Smooth muscle cell (in vitro differentiated cells): ENCODE data around the gene NFAM1. TPM values are rescaled to one million over a fixed set of nuclear protein-coding genes. Genes with fewer than 3 reads are reported as not detected.

ENCODE experiments used
- DNase-seq: peaks from one replicate; lab custom pipeline; 2025; ENCODE audit not compliant: unreplicated experiment; lab: John Stamatoyannopoulos, UW
- H2AFZ ChIP-seq: fragments of 200-600 bp; sonication (generic); 2 replicates; pipeline ENCODE4 v1.6.0; 2016; ENCODE audit warnings: antibody characterized with exemption, low read depth, mild to moderate bottlenecking
- H3F3A ChIP-seq: fragments of 200-600 bp; sonication (generic); 2 replicates; pipeline ENCODE4 v1.6.0; 2017; ENCODE audit warnings: antibody characterized with exemption, low read depth
- H3K27ac ChIP-seq: fragments of 200-600 bp; sonication (generic); 2 replicates; pipeline ENCODE4 v1.5.1; 2016; ENCODE audit warnings: low read depth, mild to moderate bottlenecking
- H3K27me3 ChIP-seq: fragments of 200-600 bp; sonication (generic); 2 replicates; pipeline ENCODE4 v1.6.1; 2016; ENCODE audit warnings: low read depth, mild to moderate bottlenecking
- H3K36me3 ChIP-seq: fragments of 200-600 bp; sonication (generic); 2 replicates; pipeline ENCODE4 v1.5.1; 2016; ENCODE audit warnings: low read depth
- H3K4me1 ChIP-seq: fragments of 200-600 bp; sonication (generic); 2 replicates; pipeline ENCODE4 v1.5.1; 2016; ENCODE audit warnings: low read depth
- H3K4me2 ChIP-seq: fragments of 200-600 bp; sonication (generic); 2 replicates; pipeline ENCODE4 v1.6.0; 2016; ENCODE audit warnings: mild to moderate bottlenecking
- H3K4me3 ChIP-seq: fragments of 200-600 bp; sonication (generic); 2 replicates; pipeline ENCODE4 v1.5.1; 2016; ENCODE audit warnings: mild to moderate bottlenecking
- H3K79me2 ChIP-seq: fragments of 200-600 bp; sonication (generic); 2 replicates; pipeline ENCODE4 v1.6.0; 2016; ENCODE audit warnings: low read depth, mild to moderate bottlenecking
- H3K9ac ChIP-seq: fragments of 200-600 bp; sonication (generic); 2 replicates; pipeline ENCODE4 v1.6.0; 2016; ENCODE audit warnings: low read depth
- H3K9me3 ChIP-seq: fragments of 200-600 bp; sonication (generic); replicated peaks from 2 replicates; pipeline ENCODE4 v1.5.1; 2016; ENCODE audit warnings: low read depth
- H4K20me1 ChIP-seq: fragments of 200-600 bp; sonication (generic); 2 replicates; pipeline ENCODE4 v1.6.0; 2016; ENCODE audit warnings: low read depth
- CTCF ChIP-seq: fragments of 200-600 bp; sonication (generic); IDR thresholded peaks from 2 replicates; pipeline ENCODE4 v1.5.1; 2017; ENCODE audit warnings: borderline replicate concordance, mild to moderate bottlenecking, antibody characterized with exemption; ENCODE audit not compliant: insufficient read depth, poor library complexity, severe bottlenecking
- WGBS: methylation state at CpG from one replicate; pipeline ENCODE4 v1.1.7; 2016; ENCODE audit warnings: low lambda C conversion rate; 5-methylcytosine and 5-hydroxymethylcytosine counted together
- polyA plus RNA-seq: library from polyadenylated mRNA; unstranded; fragments of >200 nt; fragmentation: Nextera tagmentation; extraction: Ambion mirVana; gene quantifications from 2 replicates; pipeline ENCODE4 v1.2.1, GENCODE V29; 2016
- total RNA-seq: library from RNA; depleted of rRNA; stranded (reverse); fragments of >200 nt; gene quantifications from 2 replicates; pipeline ENCODE4 v1.2.3, GENCODE V29; 2014

Gene NFAM1
- total and polyA plus RNA-seq, 2 experiments from 2014 or later, result not detected

GRCh38 chr22:42462016-42462415, 29.8 kb upstream of the NFAM1 start:
- TF ChIP-seq CTCF, result no peak
- Histone ChIP-seq H3K27ac (no peak overlapping the region), H3K4me3 (no peak overlapping the region), H3K36me3 (no peaks in the 10 kb centered on the region), H3F3A (no peaks in the 10 kb centered on the region), H3K27me3 (peaks cover 6% of the 10 kb centered on the region), H3K9me3 (no peaks in the 10 kb centered on the region), H2AFZ (no peak overlapping the region), H3K9ac (no peak overlapping the region), H3K4me1 (peaks cover 17% of the 10 kb centered on the region), H3K79me2 (no peaks in the 10 kb centered on the region), H3K4me2 (no peak overlapping the region), H4K20me1 (no peaks in the 10 kb centered on the region)
- WGBS, result 8% methylated on average over 1 of the region's 1 CpG
- no peak for DNase-seq

- no peaks in the 10 kb centered on the region for H3K9me3 ChIP-seq
- no peak overlapping the region for H3K9ac ChIP-seq
- H3K4me2 ChIP-seq, result no peak overlapping the region
- H3K4me1 ChIP-seq, result peaks cover 17% of the 10 kb centered on the region
- no peaks in the 10 kb centered on the region for H3K36me3 ChIP-seq
- no peak for TF ChIP-seq CTCF
- peaks cover 6% of the 10 kb centered on the region for H3K27me3 ChIP-seq
- 54% methylated on average over 3 of the region's 3 CpGs for WGBS
- no peaks in the 10 kb centered on the region for H4K20me1 ChIP-seq
- H3K4me3 ChIP-seq, result no peak overlapping the region
- no peak for DNase-seq
- no peak overlapping the region for H2AFZ ChIP-seq
- H3K27ac ChIP-seq, result no peak overlapping the region
- no peaks in the 10 kb centered on the region for H3F3A ChIP-seq
- no peaks in the 10 kb centered on the region for H3K79me2 ChIP-seq
Observed at GRCh38 chr22:42461511-42461910, 29.3 kb upstream of the NFAM1 start.

DNA sequence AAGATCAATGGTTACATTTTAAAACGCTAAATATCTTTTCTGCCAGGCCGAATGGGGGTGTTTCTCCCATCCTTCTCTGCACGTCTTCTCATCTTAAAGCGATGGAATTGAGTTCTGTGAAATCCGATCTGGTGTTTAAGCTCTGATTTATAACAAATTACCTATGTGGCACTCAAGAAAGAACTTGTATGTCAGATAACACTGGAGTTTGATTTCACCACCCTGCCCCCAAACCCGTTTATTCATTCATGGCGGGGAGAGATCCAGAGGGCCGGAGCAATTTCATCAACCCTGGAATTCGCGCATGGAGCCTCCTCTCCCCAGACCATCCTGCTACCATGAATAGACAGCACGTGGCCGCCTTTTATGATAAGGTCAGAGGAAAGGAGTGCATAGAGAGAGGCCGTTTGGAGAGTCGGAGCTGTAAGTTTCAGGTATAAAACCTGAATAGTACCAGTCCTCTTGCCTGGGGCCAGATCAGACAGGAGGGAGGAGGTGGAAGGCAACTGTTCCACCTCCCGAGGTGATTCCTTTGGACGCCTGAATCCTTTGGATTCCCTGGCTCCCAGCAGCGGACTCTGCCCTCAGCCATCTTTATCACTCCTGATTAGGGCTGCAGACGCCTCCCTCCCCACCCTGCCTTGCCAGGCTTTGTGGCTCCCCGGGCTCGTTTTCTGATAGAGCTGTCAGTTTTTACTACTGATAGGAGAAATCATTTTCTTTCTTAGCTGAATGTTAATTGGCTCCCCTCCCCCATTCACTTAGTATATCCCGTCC, 27.3 kb upstream of the NFAM1 start:
- H3K79me2 ChIP-seq, result no peaks in the 10 kb centered on the region
- H4K20me1 ChIP-seq, result no peaks in the 10 kb centered on the region
- H3F3A ChIP-seq, result no peaks in the 10 kb centered on the region
- H3K27me3 ChIP-seq, result peaks cover 6% of the 10 kb centered on the region
- no peak overlapping the region for H3K9ac ChIP-seq
- H3K4me1 ChIP-seq, result peaks cover 17% of the 10 kb centered on the region
- no peak overlapping the region for H3K4me3 ChIP-seq
- H3K27ac ChIP-seq, result no peak overlapping the region
- peak overlapping the region; percentile 26 for H3K4me2 ChIP-seq
- no peaks in the 10 kb centered on the region for H3K9me3 ChIP-seq
- TF ChIP-seq CTCF, result no peak
- no peak overlapping the region for H2AFZ ChIP-seq
- 38% methylated on average over 21 of the region's 21 CpGs for WGBS
- H3K36me3 ChIP-seq, result no peaks in the 10 kb centered on the region
- no peak for DNase-seq

GRCh38 chr22:42452916-42453315, 20.7 kb upstream of the NFAM1 start:
- H3K4me1 ChIP-seq, result no peaks in the 10 kb centered on the region
- H3K27ac ChIP-seq, result no peak overlapping the region
- H4K20me1 ChIP-seq, result no peaks in the 10 kb centered on the region
- TF ChIP-seq CTCF, result no peak
- H2AFZ ChIP-seq, result no peak overlapping the region
- H3K9ac ChIP-seq, result no peak overlapping the region
- H3K36me3 ChIP-seq, result no peaks in the 10 kb centered on the region
- DNase-seq, result no peak
- H3K79me2 ChIP-seq, result no peaks in the 10 kb centered on the region
- no peak overlapping the region for H3K4me2 ChIP-seq
- no peak overlapping the region for H3K4me3 ChIP-seq
- no peaks in the 10 kb centered on the region for H3K9me3 ChIP-seq
- WGBS, result 84% methylated on average over 6 of the region's 6 CpGs
- no peaks in the 10 kb centered on the region for H3F3A ChIP-seq
- H3K27me3 ChIP-seq, result no peaks in the 10 kb centered on the region
